ENCODE data around the gene RBM34.
"Not testable (repeated sequence)": the region's sequence is repeated elsewhere in the genome, so short reads cannot be mapped to it uniquely, and the experiment has no call there.

The RBM34 gene

GRCh38 chr1:235112297-235113182 is 48.5 kb downstream of the RBM34 start:
- DNase-seq, result no peak

- no peak for DNase-seq
These were observed 49.9 kb downstream of the RBM34 start for GRCh38 chr1:235111107-235111506.

- DNase-seq, result no peak
These were observed 52.2 kb downstream of the RBM34 start for GRCh38 chr1:235108876-235109275.

GRCh38 chr1:235108185-235108593 is 52.9 kb downstream of the RBM34 start:
- no peak for DNase-seq

GRCh38 chr1:235107368-235108184 is 53.5 kb downstream of the RBM34 start:
- DNase-seq, result no peak

GRCh38 chr1:235106457-235106856 is 54.6 kb downstream of the RBM34 start:
- no peak for DNase-seq

GRCh38 chr1:235105051-235106043 is 55.7 kb downstream of the RBM34 start:
- DNase-seq, result no peak

GRCh38 chr1:235102993-235103411 is 58.0 kb downstream of the RBM34 start:
- no peak for DNase-seq

- no peak for DNase-seq
These were observed 58.8 kb downstream of the RBM34 start for GRCh38 chr1:235102259-235102582.

GRCh38 chr1:235101558-235102258 is 59.3 kb downstream of the RBM34 start:
- no peak for DNase-seq

GRCh38 chr1:235100194-235100772 is 60.8 kb downstream of the RBM34 start:
- DNase-seq, result no peak

- no peak for DNase-seq
These were observed 62.1 kb downstream of the RBM34 start for GRCh38 chr1:235098991-235099390.

- DNase-seq, result no peak
These were observed 62.5 kb downstream of the RBM34 start for GRCh38 chr1:235098547-235098946.

- DNase-seq, result not testable (repeated sequence)
These were observed 63.5 kb downstream of the RBM34 start for GRCh38 chr1:235097501-235097900.

GRCh38 chr1:235095938-235096562 is 65.0 kb downstream of the RBM34 start:
- no peak for DNase-seq

GRCh38 chr1:235093696-235094592 is 67.1 kb downstream of the RBM34 start:
- DNase-seq, result peak in 1 of 2 experiments; percentile 22

GRCh38 chr1:235093013-235093695 is 67.9 kb downstream of the RBM34 start:
- no peak for DNase-seq

GRCh38 chr1:235092415-235092814 is 68.6 kb downstream of the RBM34 start:
- not testable (repeated sequence) for DNase-seq

- DNase-seq, result not testable (repeated sequence)
These were observed 69.0 kb downstream of the RBM34 start for GRCh38 chr1:235092045-235092406.

Measured in cerebellar nuclear complex (tissue), 1 donor.